Activated T-cell treated with anti-CD3 and anti-CD28 coated beads, Interleukin-2, amount 50 U/mL, for 72 hours (primary cell): ENCODE data around the gene CFAP410. TPM values are rescaled to one million over a fixed set of nuclear protein-coding genes. Genes with fewer than 3 reads are reported as not detected.

Experiments
- ATAC-seq, 2 donors: fragments of 150-1000 bp; cut with Tn5 transposase; replicated peaks in 1 of 2; 2 replicates each; pipeline ENCODE4 v1.10.0; 2021; ENCODE audit warnings: moderate library complexity in 2 of 2, mild to moderate bottlenecking in 1 of 2
- DNase-seq, 2 donors: peaks; one replicate each; pipeline ENCODE4 v3.0.0; 2021 to 2022; ENCODE audit warnings: mixed read lengths in 1 of 2
- H3K27ac Mint-ChIP-seq: one replicate; pipeline ENCODE4 v1.8.0; 2022; ENCODE audit warnings: mild to moderate bottlenecking, moderate library complexity, mixed read lengths
- H3K27me3 Mint-ChIP-seq: one replicate; pipeline ENCODE4 v1.8.0; 2022; ENCODE audit warnings: low read depth, mixed read lengths
- H3K36me3 Mint-ChIP-seq, 2 donors: one replicate each; pipeline ENCODE4 v1.8.0; 2022; ENCODE audit warnings: mixed read lengths in 2 of 2, mild to moderate bottlenecking in 1 of 2; ENCODE audit not compliant: insufficient read depth in 2 of 2
- H3K4me1 Mint-ChIP-seq: one replicate; pipeline ENCODE4 v1.8.0; 2022; ENCODE audit warnings: low read depth, mixed read lengths
- H3K4me3 Mint-ChIP-seq, 2 donors: one replicate each; pipeline ENCODE4 v1.8.0; 2022; ENCODE audit warnings: mild to moderate bottlenecking in 2 of 2, mixed read lengths in 2 of 2, moderate library complexity in 2 of 2
- H3K9me3 Mint-ChIP-seq, 2 donors: one replicate each; pipeline ENCODE4 v1.8.0; 2022; ENCODE audit warnings: mixed read lengths in 2 of 2
- total RNA-seq, 2 donors: library from RNA; stranded (reverse); gene quantifications; one replicate each; pipeline ENCODE4 v1.2.3, GENCODE V29; 2022

Gene CFAP410
- total RNA-seq, 2 donors from 2014 or later: 14.5 to 17.2 TPM

DNA sequence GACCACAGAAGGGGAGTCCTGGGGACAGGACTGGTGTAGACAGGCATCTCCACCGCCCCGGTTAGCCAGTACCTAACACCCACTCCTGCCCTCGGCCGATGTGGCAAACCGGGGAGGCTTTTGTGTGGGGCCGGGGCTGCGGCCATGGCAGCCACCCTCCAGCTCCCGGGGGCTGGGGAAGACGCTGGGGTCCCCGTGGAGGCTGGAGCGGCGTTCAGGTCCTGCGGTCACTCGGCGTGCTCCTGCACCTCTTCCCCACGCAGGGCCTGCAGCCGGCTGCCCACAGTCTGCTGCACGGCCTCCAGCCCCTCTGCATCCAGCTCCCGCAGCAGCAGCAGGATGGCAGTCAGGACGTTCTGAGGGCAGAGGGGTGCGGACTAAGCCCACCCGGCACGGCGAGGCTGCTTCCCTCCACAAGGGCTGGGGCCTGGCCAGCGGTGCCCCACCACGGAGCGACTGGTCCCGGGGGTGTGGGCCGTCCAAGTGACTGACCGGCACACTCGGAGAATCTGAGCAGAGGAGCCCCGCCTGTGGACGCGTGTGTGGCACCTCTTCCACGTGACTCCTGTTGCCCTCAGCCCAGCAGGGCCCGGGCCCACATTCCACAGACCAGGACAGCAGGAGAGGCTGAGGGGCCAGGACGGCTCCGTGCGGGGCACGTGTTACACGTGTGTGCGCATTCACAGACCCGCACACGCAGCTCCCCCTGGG lies 9.1 kb downstream of the CFAP410 start:
- no peak for DNase-seq
- no peak for ATAC-seq
- no peaks in the 10 kb centered on the region for H3K36me3 Mint-ChIP-seq
- no peak overlapping the region for H3K27ac Mint-ChIP-seq
- no peaks in the 10 kb centered on the region for H3K27me3 Mint-ChIP-seq
- no peaks in the 10 kb centered on the region for H3K9me3 Mint-ChIP-seq
- H3K4me3 Mint-ChIP-seq: no peak overlapping the region
- no peaks in the 10 kb centered on the region for H3K4me1 Mint-ChIP-seq

GRCh38 chr21:44329086-44329889 lies 9.9 kb downstream of the CFAP410 start:
- Mint-ChIP-seq H3K36me3 (no peaks in the 10 kb centered on the region), H3K27ac (no peak overlapping the region), H3K4me1 (no peaks in the 10 kb centered on the region), H3K9me3 (no peaks in the 10 kb centered on the region), H3K27me3 (no peaks in the 10 kb centered on the region), H3K4me3 (no peak overlapping the region)
- ATAC-seq (no peak), DNase-seq (no peak)

DNA sequence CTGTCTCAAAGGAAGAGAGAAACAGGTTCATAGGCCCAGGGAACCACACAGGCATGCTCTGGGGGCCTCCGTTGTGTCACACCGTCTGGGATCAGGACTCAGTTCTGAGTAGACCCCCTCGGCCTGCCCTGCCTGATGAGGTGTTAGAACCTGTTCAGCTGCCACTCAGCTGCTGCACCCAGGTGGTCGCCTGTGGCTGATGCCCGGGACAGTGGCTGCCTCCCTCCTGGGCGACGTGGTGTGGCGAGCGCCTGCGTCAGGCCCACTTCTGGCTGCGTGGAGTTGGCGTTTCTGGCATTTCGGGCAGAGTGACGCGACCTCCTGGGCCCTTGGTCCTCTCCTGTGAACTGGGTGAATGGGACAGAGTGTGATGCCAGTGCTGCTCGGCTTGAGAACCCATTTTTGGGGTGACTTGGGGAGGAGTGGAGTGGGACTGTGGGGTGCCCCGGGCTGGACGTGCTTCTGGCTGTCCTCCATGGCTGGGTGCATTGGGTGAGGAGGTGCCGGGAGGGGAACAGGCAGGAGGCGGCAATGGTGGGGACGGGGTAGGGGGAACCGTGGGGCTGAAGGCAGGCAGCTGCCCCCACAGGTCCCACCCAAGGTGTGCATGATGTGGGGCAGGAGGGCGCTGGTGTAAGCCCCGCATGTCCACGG lies 10.8 kb downstream of the CFAP410 start:
- DNase-seq: no peak
- ATAC-seq: no peak
- Mint-ChIP-seq H3K9me3 (no peaks in the 10 kb centered on the region), H3K4me3 (no peak overlapping the region), H3K36me3 (no peaks in the 10 kb centered on the region), H3K27ac (no peak overlapping the region), H3K27me3 (no peaks in the 10 kb centered on the region), H3K4me1 (no peaks in the 10 kb centered on the region)

- Mint-ChIP-seq H3K36me3 (no peaks in the 10 kb centered on the region), H3K4me3 (no peak overlapping the region), H3K27ac (no peak overlapping the region), H3K4me1 (no peaks in the 10 kb centered on the region), H3K9me3 (no peaks in the 10 kb centered on the region), H3K27me3 (no peaks in the 10 kb centered on the region)
- DNase-seq: no peak
- ATAC-seq: no peak
Observed at GRCh38 chr21:44327603-44327974, 11.6 kb downstream of the CFAP410 start.

DNA sequence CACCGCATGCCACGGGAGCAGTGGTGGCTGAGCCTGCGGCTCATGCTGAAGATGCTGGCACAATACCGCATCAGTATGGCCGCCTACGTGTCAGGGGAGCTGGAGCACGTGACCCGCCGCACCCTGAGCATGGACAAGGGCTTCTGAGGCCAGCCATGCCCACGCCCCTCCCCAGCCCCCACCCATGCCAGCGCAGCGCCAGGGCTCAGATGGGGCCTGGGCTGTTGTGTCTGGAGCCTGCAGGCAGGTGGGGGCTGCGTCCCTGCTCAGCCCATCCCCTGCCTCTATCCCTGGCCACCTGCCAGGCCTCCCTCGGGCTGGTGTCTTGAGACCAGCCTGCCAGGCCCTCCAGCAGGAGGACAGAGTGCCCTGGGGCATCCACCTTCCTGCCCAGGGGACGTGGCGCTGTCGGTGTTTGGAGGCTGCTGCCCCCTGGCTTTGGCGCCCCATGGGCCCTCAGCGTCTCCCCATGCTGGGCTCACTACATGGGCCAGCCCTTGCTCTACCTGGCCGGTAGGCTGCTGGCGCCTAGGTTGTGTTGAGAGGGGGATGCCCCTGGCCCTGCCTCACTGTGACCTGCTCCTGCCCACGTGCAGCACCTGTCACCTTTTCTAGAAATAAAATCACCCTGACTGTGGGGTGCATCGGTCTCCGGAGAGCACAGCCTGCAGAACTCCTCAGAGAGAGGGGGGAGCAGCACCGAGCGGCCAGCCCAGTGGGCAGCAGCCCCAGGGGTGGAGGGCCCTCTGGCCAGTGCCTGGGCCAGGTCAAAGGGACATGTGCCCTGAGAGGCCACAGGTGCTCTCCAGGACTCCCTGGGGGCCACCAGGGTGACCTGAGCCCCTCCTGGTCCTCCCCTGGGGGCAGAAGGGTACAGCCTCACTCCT lies 12.2 kb downstream of the CFAP410 start:
- ATAC-seq: no peak
- Mint-ChIP-seq H3K27me3 (no peaks in the 10 kb centered on the region), H3K4me1 (no peaks in the 10 kb centered on the region), H3K36me3 (no peaks in the 10 kb centered on the region), H3K9me3 (no peaks in the 10 kb centered on the region), H3K27ac (no peak overlapping the region), H3K4me3 (no peak overlapping the region)
- no peak for DNase-seq

GRCh38 chr21:44326272-44326647 lies 12.9 kb downstream of the CFAP410 start:
- no peak for DNase-seq
- no peak overlapping the region for H3K4me3 Mint-ChIP-seq
- H3K9me3 Mint-ChIP-seq: no peaks in the 10 kb centered on the region
- no peak overlapping the region for H3K27ac Mint-ChIP-seq
- H3K36me3 Mint-ChIP-seq: no peaks in the 10 kb centered on the region
- H3K27me3 Mint-ChIP-seq: no peaks in the 10 kb centered on the region
- ATAC-seq: no peak
- H3K4me1 Mint-ChIP-seq: no peaks in the 10 kb centered on the region

GRCh38 chr21:44325386-44326271 lies 13.6 kb downstream of the CFAP410 start:
- Mint-ChIP-seq H3K4me3 (no peak overlapping the region), H3K9me3 (no peaks in the 10 kb centered on the region), H3K36me3 (no peaks in the 10 kb centered on the region), H3K4me1 (no peaks in the 10 kb centered on the region), H3K27me3 (no peaks in the 10 kb centered on the region), H3K27ac (no peak overlapping the region)
- no peak for ATAC-seq
- no peak for DNase-seq

- Mint-ChIP-seq H3K27ac (no peak overlapping the region), H3K9me3 (no peaks in the 10 kb centered on the region), H3K27me3 (no peaks in the 10 kb centered on the region), H3K36me3 (no peaks in the 10 kb centered on the region), H3K4me1 (no peaks in the 10 kb centered on the region), H3K4me3 (no peak overlapping the region)
- ATAC-seq: no peak
- no peak for DNase-seq
Observed at GRCh38 chr21:44324854-44325107, 14.4 kb downstream of the CFAP410 start.

- no peak overlapping the region for H3K4me3 Mint-ChIP-seq
- H3K9me3 Mint-ChIP-seq: no peaks in the 10 kb centered on the region
- H3K27me3 Mint-ChIP-seq: no peaks in the 10 kb centered on the region
- H3K36me3 Mint-ChIP-seq: no peaks in the 10 kb centered on the region
- DNase-seq (no peak), ATAC-seq (no peak)
- H3K27ac Mint-ChIP-seq: no peak overlapping the region
- H3K4me1 Mint-ChIP-seq: no peaks in the 10 kb centered on the region
Observed at GRCh38 chr21:44324106-44324853, 14.9 kb downstream of the CFAP410 start.

- DNase-seq (no peak), ATAC-seq (no peak)
- Mint-ChIP-seq H3K4me1 (no peaks in the 10 kb centered on the region), H3K36me3 (no peaks in the 10 kb centered on the region), H3K4me3 (no peak overlapping the region), H3K9me3 (no peaks in the 10 kb centered on the region), H3K27ac (no peak overlapping the region), H3K27me3 (no peaks in the 10 kb centered on the region)
Observed at GRCh38 chr21:44323591-44323990, 15.6 kb downstream of the CFAP410 start.

DNA sequence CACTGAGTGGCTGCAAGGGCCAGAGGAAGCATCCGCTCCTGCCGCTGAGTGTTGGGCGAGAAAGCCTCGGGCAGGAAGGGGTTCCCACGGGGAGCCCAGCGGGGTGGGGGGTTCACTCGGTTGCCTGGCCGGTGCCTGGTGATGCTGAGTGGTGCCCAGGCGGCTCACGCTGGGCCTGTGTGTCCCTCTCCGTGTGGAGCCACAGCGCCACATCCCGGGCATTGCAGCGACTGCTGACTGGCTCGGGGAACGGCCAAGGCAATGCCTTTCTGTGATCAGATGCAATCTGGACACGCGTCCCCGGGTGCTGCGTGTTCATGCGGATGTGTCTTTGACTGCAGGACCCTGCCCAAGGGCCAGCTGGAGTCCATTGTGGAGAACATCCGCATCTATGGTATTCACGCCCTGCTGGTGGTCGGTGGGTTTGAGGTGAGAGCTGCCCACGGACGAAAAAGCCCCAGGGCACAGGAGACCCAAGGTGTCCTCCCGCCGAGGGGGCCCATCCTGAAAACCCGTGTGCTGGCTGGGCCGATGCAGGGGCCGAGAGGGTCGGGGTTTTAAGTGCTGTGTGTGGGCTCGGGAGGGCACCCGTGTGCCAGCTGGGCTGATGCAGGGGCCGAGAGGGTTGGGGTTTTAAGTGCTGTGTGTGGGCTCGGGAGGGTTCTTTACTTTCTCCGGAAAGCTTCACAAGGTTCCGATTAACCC lies 16.4 kb downstream of the CFAP410 start:
- Mint-ChIP-seq H3K27ac (no peak overlapping the region), H3K9me3 (no peaks in the 10 kb centered on the region), H3K4me1 (no peaks in the 10 kb centered on the region), H3K4me3 (no peak overlapping the region), H3K27me3 (no peaks in the 10 kb centered on the region), H3K36me3 (no peaks in the 10 kb centered on the region)
- ATAC-seq (no peak), DNase-seq (no peak)
